GM12878 (cell line): ENCODE measurements around the gene CST6.

Experiments used
- CTCF ChIP-seq, 3 experiments: IDR thresholded peaks in 2 of 3; conservative IDR thresholded peaks in 1 of 3; 2 replicates each; pipeline ENCODE4 v1.5.1; 2011; ENCODE audit warnings: low read depth in 3 of 3, low read length in 3 of 3, mild to moderate bottlenecking in 3 of 3, control low read depth in 2 of 3, moderate library complexity in 2 of 3, inconsistent platforms in 1 of 3, mixed read lengths in 1 of 3; ENCODE audit not compliant: control insufficient read depth in 2 of 3, insufficient read depth in 1 of 3; ENCODE audit errors: extremely low read depth in 1 of 3
- FOXK2 ChIP-seq: fragments of 450-650 bp; IDR thresholded peaks from 2 replicates; pipeline ENCODE4 v1.6.1; 2017; ENCODE audit warnings: mild to moderate bottlenecking, moderate library complexity
- POLR2A ChIP-seq: IDR thresholded peaks from 2 replicates; pipeline ENCODE4 v1.6.1; 2011; ENCODE audit warnings: low read depth, mild to moderate bottlenecking, low read length

GRCh38 chr11:65997286-65997685 is 14.5 kb upstream of the CST6 start:
- no peak for TF ChIP-seq POLR2A
- TF ChIP-seq FOXK2, result no peak
- no peak for TF ChIP-seq CTCF (IDR thresholded peaks at IDR 0.05 in 2 of 3, conservative IDR thresholded peaks at IDR 0.05 in 1 of 3; ENCODE audit: control insufficient read depth in 2 of 3, extremely low read depth in 1 of 3, insufficient read depth in 1 of 3, low read depth in 3 of 3, low read length in 3 of 3)
